ENCODE measurements around the gene SPC25. TPM values are rescaled to one million over a fixed set of nuclear protein-coding genes. Genes with fewer than 3 reads are reported as not detected.

The SPC25 gene
- polyA plus RNA-seq, 1 donor (not counting 4 experiments of a cell fraction or from before 2014, with no cell fraction given), result 7.1 TPM

- DNase-seq (ENCODE audit: low read depth, low spot score) (no peak), FAIRE-seq (no peak)
- H3K9me3 ChIP-seq (ENCODE audit: control insufficient read depth, low read depth, low read length), result no peaks in the 10 kb centered on the region
- no peaks in the 10 kb centered on the region for H3K79me2 ChIP-seq (ENCODE audit: control insufficient read depth, insufficient read depth, low read length)
- H3K4me1 ChIP-seq (ENCODE audit: control insufficient read depth, extremely low read depth, insufficient read depth, low read length), result peaks cover 12% of the 10 kb centered on the region
- H3K9ac ChIP-seq (ENCODE audit: control insufficient read depth, extremely low read depth, insufficient read depth, low read length), result no peak overlapping the region
- no peaks in the 10 kb centered on the region for H3K27me3 ChIP-seq (ENCODE audit: control insufficient read depth, extremely low read depth, insufficient read depth, low read length)
- no peaks in the 10 kb centered on the region for H3K9me1 ChIP-seq (ENCODE audit: control insufficient read depth, extremely low read depth, insufficient read depth, low read length)
- TF ChIP-seq EZH2 (IDR thresholded peaks at IDR 0.05; ENCODE audit: low read length), result no peak
- TF ChIP-seq, protein P1, sequence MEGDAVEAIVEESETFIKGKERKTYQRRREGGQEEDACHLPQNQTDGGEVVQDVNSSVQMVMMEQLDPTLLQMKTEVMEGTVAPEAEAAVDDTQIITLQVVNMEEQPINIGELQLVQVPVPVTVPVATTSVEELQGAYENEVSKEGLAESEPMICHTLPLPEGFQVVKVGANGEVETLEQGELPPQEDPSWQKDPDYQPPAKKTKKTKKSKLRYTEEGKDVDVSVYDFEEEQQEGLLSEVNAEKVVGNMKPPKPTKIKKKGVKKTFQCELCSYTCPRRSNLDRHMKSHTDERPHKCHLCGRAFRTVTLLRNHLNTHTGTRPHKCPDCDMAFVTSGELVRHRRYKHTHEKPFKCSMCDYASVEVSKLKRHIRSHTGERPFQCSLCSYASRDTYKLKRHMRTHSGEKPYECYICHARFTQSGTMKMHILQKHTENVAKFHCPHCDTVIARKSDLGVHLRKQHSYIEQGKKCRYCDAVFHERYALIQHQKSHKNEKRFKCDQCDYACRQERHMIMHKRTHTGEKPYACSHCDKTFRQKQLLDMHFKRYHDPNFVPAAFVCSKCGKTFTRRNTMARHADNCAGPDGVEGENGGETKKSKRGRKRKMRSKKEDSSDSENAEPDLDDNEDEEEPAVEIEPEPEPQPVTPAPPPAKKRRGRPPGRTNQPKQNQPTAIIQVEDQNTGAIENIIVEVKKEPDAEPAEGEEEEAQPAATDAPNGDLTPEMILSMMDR (optimal IDR thresholded peaks at IDR 0.05 in 1 of 3, IDR thresholded peaks at IDR 0.05 in 1 of 3, conservative IDR thresholded peaks at IDR 0.05 in 1 of 3; ENCODE audit: extremely low read depth in 1 of 3, insufficient read depth in 2 of 3, low read length in 3 of 3), result no peak
- dilution Hi-C loops (cut with MboI; ENCODE audit: extremely low pct_ligation_motif_present, low sequenced_read_pairs), result no loop called here
- no peak overlapping the region for H3K4me3 ChIP-seq (ENCODE audit: control insufficient read depth in 2 of 3, extremely low read depth in 1 of 3, insufficient read depth in 2 of 3, low read depth in 1 of 3, low read length in 3 of 3)
- no peak overlapping the region for H2AFZ ChIP-seq (ENCODE audit: control insufficient read depth, low read length)
- H3K4me2 ChIP-seq (ENCODE audit: control insufficient read depth, extremely low read depth, insufficient read depth, low read depth, low read length), result no peak overlapping the region
- H4K20me1 ChIP-seq (ENCODE audit: control insufficient read depth, extremely low read depth, insufficient read depth, low read length), result no peaks in the 10 kb centered on the region
- no peaks in the 10 kb centered on the region for H3K36me3 ChIP-seq (ENCODE audit: control insufficient read depth in 2 of 2, extremely low read depth in 1 of 2, insufficient read depth in 2 of 2, low read length in 2 of 2)
- H3K27ac ChIP-seq (ENCODE audit: control insufficient read depth, insufficient read depth, low read length), result no peak overlapping the region
Observed at GRCh38 chr2:168853471-168853870, 36.8 kb downstream of the SPC25 start.

DNA sequence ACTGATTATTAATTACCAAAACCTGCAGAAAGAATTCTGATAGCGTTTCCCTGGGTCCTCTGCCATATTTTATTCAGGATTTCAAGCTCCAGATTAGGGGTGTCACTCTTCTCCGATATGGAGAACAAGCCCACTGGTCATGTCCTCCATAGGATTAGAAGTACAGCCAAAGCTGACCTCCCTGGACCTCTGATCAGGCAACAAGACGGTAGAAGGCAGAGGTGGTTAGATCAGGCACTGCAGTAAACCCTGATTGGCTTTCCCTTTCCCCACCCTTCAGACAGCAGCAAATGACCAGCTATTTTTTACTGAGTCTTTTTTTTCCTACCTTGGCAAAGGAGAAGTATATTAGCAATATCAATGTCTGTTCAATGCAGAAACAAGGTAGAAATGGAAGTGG, 37.7 kb downstream of the SPC25 start:
- Histone ChIP-seq H3K4me1 (ENCODE audit: control insufficient read depth, extremely low read depth, insufficient read depth, low read length) (peaks cover 12% of the 10 kb centered on the region), H3K4me2 (ENCODE audit: control insufficient read depth, extremely low read depth, insufficient read depth, low read depth, low read length) (no peak overlapping the region), H3K27me3 (ENCODE audit: control insufficient read depth, extremely low read depth, insufficient read depth, low read length) (no peaks in the 10 kb centered on the region), H3K79me2 (ENCODE audit: control insufficient read depth, insufficient read depth, low read length) (no peaks in the 10 kb centered on the region), H2AFZ (ENCODE audit: control insufficient read depth, low read length) (no peak overlapping the region), H3K36me3 (ENCODE audit: control insufficient read depth in 2 of 2, extremely low read depth in 1 of 2, insufficient read depth in 2 of 2, low read length in 2 of 2) (no peaks in the 10 kb centered on the region), H3K9me3 (ENCODE audit: control insufficient read depth, low read depth, low read length) (no peaks in the 10 kb centered on the region), H4K20me1 (ENCODE audit: control insufficient read depth, extremely low read depth, insufficient read depth, low read length) (no peaks in the 10 kb centered on the region), H3K9me1 (ENCODE audit: control insufficient read depth, extremely low read depth, insufficient read depth, low read length) (no peaks in the 10 kb centered on the region), H3K4me3 (ENCODE audit: control insufficient read depth in 2 of 3, extremely low read depth in 1 of 3, insufficient read depth in 2 of 3, low read depth in 1 of 3, low read length in 3 of 3) (no peak overlapping the region), H3K27ac (ENCODE audit: control insufficient read depth, insufficient read depth, low read length) (no peak overlapping the region), H3K9ac (ENCODE audit: control insufficient read depth, extremely low read depth, insufficient read depth, low read length) (no peak overlapping the region)
- FAIRE-seq (no peak), DNase-seq (ENCODE audit: low read depth, low spot score) (no peak)
- TF ChIP-seq, protein P1 (optimal IDR thresholded peaks at IDR 0.05 in 1 of 3, IDR thresholded peaks at IDR 0.05 in 1 of 3, conservative IDR thresholded peaks at IDR 0.05 in 1 of 3; ENCODE audit: extremely low read depth in 1 of 3, insufficient read depth in 2 of 3, low read length in 3 of 3), result no peak
- no peak for TF ChIP-seq EZH2 (IDR thresholded peaks at IDR 0.05; ENCODE audit: low read length)
- dilution Hi-C loops (cut with MboI; ENCODE audit: extremely low pct_ligation_motif_present, low sequenced_read_pairs), result no loop called here
